Hematopoietic multipotent progenitor cell treated with erythropoietin and hydrocortisone succinate and interleukin-3 and kit ligand, for 17 days (in vitro differentiated cells): Measurements from ENCODE around the gene UNC5B.

Experiments used
- DNase-seq: peaks from one replicate; pipeline ENCODE4 v3.0.0-alpha.2; 2015; ENCODE audit warnings: low spot score

The UNC5B gene

DNA sequence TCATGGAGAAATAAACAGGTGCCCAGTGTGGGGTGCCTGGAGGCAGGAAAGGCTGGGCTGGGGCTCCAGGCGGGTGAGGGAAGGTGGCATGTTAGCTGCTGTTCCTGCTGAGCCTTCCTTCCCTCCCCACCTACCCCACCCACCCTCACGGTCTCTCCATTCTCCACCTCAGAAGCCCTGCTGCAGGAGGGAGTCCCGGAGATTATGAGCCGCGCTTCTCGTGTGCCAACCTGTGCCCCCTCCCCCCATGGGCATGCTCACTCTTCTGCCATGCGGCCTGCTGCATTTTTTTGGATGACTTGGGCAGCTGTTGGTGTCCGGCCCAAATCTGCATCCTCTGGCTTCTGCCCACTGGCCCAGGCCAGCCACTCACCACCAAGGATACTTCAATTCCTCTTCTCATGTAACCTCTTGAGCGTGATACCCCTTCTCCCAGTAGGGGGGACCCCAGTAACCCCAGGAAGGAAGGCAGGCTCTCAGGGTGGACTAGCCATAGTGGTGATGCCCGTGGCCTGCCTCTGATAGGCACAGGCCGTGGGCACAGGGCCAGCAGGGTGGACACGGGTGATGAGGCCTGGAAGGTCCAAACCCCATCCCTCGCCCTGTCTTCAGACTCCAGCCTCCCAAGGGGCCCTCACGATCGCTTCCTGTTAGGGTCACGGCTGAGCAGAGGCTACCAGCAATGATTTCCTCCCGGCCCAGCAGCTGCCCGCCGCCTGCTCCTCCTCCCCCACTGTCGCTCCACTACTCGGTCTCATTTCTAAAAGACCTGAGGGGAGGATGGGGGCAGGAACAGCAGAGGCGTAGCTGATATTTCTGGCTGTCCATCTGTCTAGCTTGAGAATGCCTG, 27.8 kb downstream of the UNC5B start:
- no peak for DNase-seq

DNA sequence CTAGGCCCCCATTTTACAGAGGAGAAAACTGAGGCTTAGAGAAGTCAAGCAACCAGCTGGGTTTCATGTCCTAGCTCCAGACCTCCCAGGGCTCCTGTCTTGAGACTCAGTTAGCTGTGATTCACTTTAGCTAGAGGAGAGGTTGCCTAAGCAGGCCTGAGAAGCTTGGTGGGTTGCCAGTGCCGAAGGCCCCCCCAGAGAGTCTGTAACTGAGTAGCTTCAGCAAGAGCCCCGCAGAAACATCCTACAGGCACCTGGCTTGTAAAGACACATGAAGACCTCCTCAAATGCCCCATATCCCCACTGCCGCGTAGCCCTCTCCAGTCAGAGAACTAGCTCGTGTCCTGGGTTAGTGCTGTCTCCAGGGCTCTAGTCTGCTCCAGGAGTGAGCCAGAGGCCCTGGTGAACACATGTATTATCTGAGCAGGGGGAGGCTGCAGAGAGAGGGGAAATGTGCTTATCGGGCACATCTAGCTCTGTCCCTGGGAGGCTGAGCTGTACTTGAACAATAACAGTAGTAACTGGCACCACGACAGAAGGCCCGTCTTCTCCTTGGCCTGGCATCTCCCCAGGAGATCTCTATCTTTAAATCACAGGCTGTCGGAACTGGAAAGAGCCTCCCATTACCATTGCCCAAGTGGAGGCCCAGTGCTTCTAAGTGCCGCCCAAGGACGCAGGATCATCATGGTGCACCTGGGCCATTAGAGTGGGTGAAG, 28.9 kb downstream of the UNC5B start:
- no peak for DNase-seq

DNA sequence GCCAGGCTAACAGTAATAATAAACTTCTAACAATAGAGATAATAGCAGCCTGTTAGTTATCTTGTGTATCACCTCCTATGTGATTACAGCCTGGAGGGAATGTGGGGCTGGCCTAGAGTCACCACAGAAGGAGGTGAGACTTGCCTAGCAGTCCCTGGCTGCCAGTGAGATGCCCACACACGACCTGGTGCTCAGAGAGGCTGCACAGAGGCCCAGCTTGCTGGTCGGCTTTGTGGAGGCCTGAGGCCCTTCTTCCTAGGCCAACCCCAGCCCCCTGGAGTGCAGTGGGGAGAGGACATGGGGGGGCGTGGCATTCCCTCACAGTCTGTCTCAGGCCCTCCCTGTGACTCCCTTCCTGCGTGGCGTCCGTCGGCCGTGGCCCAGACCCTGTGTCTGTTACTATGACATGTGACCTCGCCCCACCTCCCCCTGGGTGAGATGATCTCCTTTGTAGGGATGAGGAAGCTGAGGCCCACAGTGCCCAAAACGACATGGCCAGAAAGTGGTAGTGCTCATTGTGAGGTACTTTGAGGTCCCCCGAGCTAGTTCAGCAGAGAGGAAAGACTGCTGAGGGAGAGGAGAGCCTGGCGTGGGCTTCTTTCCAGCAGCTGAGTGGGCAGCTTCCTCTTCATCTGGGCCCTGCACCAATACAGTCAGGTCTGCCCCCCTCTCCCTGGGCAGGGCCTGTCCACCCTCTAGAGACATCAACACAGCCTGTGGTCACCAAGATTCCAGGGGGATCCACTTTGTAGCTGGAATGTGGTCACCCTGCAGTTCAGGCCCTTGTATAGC, 29.7 kb downstream of the UNC5B start:
- no peak for DNase-seq

DNA sequence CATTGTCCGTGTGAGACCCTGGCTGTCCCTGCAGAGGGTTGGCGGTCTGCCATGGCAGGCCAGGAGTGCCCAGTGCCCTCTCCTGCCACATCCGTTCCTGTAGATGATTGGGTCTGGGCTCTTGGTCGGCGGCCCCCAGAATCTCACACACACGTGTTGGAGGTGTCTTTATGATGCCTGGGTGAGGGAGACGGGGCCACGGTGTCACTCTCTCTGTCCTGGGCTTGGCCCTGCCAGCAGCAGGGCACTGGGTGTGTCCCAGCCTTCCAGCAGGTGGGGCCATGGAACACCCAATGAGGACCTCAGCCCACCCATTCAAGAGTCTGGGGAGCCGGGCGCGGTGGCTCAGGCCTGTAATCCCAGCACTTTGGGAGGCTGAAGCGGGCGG, 30.2 kb downstream of the UNC5B start:
- no peak for DNase-seq

DNA sequence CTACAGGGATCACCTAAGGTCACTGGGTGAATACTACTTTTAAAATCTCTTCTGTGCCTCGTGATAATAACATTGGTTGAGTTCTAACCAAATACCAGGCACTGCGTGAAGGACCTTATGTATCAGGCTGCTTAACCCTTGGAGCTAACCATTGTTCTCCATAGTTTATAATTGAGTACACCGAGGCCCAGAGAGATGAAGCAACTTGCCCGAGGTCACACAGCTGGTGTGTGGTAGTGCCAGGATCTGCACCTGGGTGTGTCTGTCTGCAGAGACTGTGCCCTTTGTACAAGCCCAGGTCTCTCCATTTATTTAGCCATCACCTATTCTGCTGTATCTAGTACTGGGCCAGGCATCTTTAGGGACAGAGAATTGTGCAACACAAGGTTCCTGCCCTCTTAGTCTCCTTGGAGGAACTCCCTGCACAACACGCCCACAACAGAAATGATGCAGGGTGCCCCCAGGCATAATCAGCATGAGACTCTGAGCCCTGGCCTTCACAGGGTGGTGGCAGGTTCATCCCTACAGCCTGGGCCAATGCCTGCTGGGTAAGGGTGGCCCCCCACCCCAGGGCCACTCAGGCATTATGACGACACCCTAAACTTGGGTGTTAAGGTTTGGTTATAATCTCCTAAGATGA, 31.5 kb downstream of the UNC5B start:
- no peak for DNase-seq

DNA sequence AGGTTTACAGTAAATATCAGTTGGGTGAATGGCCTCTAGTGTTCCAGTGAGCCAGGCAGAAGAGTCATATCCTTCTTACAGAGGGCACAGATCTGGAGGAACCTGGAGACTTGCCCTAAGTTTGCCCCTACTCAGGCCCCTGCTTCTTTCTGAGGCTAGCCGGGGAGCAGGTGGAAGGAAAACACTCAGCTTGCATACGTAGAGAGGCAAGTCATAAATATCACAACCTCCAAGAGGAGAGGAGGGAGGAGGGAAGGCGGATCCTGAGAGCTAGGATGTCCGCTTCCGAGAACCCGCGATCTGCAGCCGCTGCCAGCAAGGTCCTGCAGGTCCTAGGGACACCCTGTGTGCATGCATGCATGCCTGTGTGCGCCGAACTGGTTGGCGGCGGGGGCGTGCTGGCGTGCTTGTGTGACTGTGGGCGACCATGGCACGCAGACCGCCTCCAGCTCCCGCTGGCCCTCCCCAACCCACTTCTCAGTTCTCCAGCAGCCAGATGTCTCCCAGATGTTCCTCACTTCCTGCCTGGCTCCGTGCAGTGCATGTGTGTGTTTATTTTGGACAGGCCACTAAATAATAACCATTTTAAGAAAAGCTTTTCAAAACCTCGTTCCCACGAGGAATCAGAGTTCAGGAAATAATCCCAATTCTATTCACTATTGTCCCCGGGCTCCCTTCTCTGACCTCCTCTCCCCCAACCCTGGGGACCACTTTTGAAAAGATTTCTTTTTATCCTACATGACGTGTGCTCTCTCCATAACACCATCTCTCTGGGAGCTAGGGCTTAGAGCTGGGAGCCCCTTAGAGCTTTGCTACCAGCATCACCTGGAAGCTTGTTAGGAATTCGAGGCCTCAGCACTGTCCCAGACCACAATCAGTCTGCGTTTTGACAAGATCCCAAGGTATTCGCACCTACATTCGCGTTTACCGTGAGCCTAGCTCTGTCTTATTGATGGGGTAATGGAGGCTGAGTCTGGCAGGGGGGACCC, 32.4 kb downstream of the UNC5B start:
- no peak for DNase-seq

DNA sequence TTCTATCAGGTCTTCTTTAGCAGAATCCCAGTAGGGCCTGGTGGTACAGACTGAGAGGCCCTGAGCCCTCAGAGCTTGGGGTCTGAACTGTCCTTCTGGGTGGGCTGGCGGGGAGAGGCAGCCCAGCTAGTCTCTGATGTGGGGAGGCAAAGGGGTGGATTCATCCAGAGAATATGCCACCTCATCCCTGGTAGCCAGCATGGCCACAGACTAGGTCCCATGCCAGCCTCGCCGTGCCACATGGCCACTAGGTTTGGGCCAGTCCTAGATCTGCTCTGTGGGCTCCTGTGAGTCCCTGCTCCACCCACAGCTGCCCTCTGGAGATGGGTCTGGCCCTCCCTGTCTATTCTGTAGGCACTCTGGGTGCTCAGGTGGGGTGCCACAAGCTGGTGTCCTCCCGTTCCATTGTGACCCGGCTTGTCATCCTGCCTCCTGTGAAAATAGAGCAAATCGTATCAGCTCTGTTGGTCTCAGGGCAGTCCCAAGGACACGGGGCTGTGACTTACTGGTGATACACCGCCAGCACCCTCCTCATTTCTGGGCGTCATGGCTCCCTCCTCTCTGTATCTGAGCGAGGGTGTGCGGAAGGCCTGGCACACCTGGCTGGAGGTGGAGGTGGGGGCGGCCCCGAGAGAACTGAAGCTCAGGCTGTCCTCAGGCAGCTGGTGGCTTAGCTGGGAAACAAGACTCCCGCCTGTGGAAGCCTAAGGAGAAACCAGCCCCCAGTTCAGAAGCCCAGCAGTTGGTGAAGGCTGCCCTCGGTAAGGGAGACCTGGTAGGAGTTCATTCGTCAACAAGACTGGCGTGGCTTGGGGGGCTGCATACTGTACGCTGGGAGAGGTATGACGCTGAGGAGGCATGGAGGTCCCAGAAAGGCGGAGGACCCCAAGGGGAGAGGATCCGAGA, 33.3 kb downstream of the UNC5B start:
- DNase-seq: no peak

DNA sequence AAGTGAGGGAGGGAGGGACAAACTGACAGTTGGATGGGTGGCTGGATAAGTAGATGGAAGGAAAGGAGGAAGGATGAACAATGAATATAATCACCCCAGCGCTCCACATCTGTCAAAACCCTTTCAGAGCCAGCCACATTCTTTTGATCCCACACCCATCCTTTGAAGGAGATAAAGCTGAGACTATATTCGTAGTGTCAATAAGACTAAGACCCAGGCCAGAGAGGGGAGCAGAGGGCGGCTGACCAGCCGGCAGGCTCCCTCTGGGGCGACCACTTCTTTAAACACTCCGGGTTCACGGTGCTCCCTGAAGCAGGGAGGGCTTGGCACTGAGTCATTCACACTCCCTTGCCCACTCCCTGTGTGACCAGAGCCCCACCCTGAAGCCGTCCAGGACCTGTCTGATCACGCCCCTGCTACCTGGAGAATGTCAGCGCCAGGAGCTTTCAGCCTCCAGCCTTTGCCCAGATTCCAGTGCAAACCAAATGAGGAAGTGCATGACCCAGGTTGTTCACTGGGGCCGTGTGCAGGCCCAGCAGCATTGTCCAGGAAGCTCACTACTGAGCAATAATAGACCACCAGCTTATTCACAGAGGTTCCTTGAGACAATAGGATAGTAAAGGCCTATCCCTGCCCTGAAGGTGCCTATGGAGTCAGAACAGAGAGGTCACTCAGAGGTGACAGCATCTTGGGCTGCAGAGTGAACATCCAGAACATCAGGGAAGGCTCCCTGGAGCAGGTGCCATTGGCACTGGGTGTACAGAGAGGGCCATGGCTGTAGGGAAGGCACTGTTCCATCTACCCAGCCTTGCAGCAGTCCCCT, 34.4 kb downstream of the UNC5B start:
- no peak for DNase-seq

DNA sequence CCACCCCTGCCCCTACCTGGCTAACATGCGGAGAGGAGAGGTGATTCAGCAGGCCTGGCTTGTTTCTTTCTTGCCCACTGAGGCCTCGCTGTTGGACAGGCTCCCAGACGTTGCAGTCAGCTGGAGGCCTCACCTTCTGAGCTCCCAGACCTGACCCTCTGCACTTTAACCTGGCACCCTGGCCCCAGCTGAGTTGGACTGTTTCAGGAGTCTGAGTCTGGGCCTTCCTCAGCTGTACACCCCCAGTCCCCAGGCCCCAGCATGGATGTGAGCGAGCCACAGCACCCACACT, 35.0 kb downstream of the UNC5B start:
- no peak for DNase-seq

DNA sequence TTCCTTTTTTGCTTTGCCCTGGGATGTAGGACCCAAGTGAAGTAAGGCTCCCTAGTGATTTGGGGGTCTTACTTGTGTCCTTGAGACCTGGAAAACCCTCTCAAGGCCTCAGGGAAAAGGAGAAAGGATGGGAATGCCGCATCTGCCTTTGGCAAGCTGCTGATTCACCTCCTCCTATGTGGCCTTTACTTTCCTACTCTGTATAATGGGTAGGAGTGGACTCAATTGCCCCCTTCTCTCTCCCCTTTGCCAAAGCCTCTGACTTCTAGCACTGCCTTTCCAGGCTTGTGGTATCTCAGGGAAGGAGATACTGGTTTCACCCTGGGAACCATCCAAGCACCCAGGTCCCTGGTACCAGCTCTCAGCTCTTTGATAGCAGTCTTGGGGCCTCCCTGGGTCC, 35.4 kb downstream of the UNC5B start:
- DNase-seq: no peak

DNA sequence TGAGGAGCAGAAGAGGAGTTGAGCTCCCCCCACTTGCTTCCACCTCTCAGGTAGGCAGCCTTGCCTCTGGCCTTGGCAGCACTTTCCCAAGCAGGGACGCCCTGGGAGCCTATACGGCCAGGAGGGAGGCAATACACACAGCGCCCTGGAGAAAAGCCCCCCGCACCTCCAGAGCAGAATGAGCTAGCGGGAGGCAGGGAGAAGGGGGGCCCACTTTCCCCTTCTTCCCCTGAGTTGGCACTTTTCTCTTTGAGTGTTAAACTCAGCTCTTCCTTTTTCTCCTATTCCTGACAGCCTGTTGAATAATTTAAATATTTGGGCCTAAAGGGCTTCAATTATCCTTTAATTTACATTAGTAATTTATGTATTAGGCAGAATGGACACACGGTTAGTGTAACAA, 35.8 kb downstream of the UNC5B start:
- no peak for DNase-seq

DNA sequence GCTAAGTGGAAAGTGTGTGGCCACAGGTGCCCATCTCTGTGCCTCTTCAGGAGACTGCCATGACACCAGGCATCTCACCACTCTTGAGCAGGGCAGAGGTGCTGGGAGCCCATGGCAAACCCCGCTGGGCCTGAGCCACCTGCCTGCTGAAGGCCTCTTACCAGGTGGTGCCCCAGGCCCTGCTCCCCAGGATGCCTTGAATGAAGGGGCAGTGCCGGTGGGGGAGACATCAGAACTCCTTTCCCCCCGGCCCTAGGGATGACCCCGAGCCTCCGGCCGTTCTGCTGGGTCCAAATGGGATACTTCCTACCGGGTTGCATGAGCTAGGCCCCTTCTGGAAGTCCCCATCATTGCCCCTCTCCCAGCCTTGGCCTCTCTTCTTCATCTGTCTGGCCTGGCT, 37.6 kb downstream of the UNC5B start:
- DNase-seq: no peak

DNA sequence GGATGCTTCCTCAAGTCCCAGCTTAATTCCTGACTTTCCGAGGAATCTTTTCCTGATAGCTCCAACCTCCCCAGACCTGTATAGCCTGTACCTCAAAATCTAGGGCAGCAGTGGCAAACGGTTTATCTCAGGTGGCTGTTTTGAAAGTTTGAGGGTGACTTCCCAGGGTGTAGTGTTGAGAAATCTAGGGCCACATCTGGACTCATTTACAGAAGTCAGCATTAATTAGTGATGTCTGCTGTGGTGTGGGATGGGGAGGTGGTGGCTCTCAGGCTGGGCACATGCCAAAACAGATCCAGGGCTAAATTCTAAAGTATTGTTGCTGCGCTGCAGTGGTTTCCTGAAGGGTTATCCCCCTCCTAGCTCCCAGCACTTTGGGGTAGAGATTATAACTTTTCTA, 38.0 kb downstream of the UNC5B start:
- no peak for DNase-seq

DNA sequence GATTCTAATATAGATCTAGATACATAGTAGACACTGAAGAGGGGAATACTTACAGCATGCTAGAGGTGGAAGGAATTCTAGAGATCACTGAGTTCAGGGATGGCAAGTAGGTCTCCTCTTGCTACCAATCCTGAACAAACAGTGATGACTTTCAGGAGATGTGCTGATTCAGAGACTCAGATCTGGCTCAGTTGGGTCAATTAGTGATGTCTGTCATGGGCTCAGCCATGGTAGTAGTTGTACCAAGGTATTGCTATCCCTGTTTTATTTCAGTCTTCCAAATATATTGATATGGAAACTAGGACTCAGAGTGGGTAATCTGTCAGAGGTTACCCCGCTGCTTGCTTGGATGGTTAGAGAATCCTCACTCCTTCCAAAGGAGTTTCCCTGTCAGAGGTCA, 38.5 kb downstream of the UNC5B start:
- no peak for DNase-seq

DNA sequence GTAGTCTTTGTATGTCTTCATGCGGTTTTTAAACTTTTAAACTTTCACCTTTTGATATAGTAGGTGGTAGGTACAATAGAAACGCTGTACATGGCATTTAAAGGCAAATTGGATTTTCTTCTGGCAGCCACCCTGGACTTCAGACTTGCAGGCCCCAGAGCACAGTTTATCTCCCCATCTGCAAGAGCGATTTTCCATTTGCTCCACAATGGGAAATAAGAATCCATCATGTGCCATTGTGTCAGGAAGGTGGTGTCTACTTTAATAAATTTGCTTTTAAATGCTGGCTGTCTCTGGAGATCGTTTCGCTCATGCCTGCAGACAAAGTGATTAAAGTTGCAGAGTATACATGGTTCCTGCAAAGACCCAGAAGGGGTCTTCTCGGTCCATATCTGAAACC, 38.9 kb downstream of the UNC5B start:
- DNase-seq: no peak

DNA sequence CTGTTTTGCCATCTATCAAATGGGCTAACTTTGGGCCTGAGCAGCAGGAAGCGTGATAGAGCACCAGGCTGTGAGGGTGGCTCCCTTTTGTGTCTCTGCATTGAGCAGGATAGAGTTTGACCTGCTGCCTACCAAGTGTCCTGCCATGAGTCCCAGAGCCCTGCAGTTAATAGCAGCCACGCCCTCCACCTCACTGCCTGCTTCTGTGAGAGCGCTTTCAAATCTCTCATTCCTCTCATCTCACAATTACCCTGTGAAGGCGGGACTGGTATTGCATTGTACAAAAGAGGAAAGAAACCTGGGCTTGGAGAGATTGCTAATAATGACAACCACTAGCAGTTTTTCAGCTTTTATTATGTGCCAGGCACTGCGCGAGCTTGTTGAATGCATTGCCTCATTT, 39.9 kb downstream of the UNC5B start:
- no peak for DNase-seq

DNA sequence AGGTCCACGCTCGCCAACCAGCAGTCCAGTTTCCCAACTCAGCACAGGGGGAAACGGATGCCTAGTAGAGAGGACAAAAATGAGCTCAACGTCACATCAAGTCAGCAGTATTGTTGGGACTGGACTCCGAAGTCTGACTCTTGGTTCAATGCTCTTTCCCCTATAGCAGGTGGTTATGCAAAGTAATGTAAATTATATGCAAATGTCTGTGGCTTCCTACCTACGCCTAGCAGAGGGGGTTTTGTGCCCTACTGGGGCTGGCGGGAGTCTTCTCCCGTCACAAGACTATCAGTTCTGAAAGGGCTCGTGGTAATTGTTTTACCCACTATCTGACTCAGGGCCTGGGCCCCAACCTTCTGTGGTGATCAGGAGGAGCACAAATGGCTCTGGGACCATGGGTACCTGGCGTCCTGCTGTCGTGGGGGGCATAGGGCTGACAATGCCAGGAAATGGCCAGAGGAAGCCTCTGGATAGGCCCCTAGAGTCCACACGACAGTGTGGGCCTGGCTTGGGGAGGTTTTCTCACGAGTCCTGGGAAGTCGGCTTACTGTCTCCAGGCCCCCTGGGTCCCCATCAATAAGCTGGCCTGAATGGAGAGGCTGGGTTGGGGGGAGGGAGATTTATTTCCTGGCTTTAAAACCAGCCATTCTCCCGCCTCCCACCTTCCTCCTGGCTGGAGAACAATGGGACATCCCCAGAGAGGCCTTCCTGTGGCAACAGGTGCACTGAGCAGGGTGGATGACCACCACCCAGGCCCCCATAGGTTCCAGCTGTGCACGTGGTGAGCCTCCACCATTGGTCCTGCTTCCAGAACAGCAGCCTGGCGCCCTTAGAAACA, 41.8 kb downstream of the UNC5B start:
- no peak for DNase-seq

DNA sequence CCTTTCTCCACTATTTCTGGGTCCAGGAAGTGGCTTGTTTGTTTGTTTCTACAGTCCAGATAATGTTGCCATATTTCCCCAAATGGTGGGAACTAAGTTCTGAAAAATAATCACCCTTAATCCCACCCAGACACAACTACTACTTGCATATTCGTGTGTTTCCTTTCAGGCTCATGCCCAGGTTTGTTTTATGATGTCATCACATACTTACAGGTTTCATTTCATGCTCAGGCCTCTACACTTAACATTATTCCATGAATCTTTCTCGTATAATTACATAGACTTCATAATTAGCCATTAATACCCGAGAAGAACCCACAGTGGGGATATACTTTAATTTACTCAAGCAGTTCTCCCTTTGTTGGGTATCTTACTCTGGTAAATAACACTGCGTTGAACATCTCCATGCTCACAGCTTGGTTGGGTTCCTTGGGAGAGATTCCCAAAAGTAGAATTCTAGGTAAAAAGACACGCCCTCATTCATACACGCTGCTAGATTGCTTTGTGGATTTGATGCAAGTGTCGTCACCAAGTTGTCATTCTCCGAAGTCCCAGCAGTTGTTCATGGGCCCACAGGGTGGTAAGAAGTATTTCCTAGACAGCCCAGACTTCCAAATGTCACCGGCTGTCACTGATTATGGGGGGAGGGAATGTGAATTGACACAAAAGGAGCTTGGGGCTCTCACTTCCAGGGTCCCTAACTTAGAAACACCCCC, 42.6 kb downstream of the UNC5B start:
- no peak for DNase-seq
